Mucosa of descending colon (tissue), 3 donors: ENCODE results near the gene POLRMT. TPM values are rescaled to one million over a fixed set of nuclear protein-coding genes. Genes with fewer than 3 reads are reported as not detected.
A peak's percentile ranks its signal among the peaks of the same experiment; 100 is the strongest.
"Not testable (repeated sequence)": the region's sequence is repeated elsewhere in the genome, so short reads cannot be mapped to it uniquely, and the experiment has no call there.

ENCODE experiments used
- ATAC-seq: fragments of 200-7000 bp; cut with Tn5 transposase; one replicate; pipeline ENCODE4 v1.9.1; 2020; ENCODE audit warnings: mild to moderate bottlenecking, moderate library complexity
- DNase-seq, 3 donors: peaks; one replicate each; pipeline ENCODE4 v3.0.0-alpha.2; 2020
- H3K36me3 ChIP-seq: fragments of 200-600 bp; one replicate; pipeline ENCODE4 v1.8.0; 2021; ENCODE audit warnings: low read depth, mild to moderate bottlenecking
- H3K4me1 ChIP-seq: fragments of 200-600 bp; one replicate; pipeline ENCODE4 v1.8.0; 2021; ENCODE audit warnings: low read depth, mild to moderate bottlenecking
- H3K4me3 ChIP-seq: fragments of 200-600 bp; one replicate; pipeline ENCODE4 v1.8.0; 2021; ENCODE audit warnings: mild to moderate bottlenecking
- H3K9me3 ChIP-seq: fragments of 200-600 bp; one replicate; pipeline ENCODE4 v1.8.0; 2021; ENCODE audit warnings: mild to moderate bottlenecking
- CTCF ChIP-seq: fragments of 200-600 bp; IDR thresholded peaks from one replicate; pipeline ENCODE4 v1.8.0; 2022; ENCODE audit warnings: antibody characterized with exemption, mild to moderate bottlenecking
- intact Hi-C, 2 donors: fragments of 100-400 bp; cut with DNase I in 1 of 2; cut with micrococcal nuclease in 1 of 2; formaldehyde crosslinking; loops; one replicate each; pipeline versions ENCODE4 v1.11.0 to v1.11.1; 2022; cut with DNase I, micrococcal nuclease
- total RNA-seq, 3 donors: library from RNA; stranded (reverse); fragmentation: NEBNext Ultra II Directional in 2 of 3; extraction: Animal tissue kit (Norgen Biotek cat#: 25700) in 2 of 3; gene quantifications; one replicate each; pipeline versions ENCODE4 v1.2.1 to v1.2.4, GENCODE V29; 2021 to 2023
- donor health status: DM: no; HTN: no; CAD: no; lungs with moderate emphysema.
- donor health status: DM: no; HTN: no; CAD: no.
- donor health status: DM: no; HTN: yes; CAD: no.

The POLRMT gene
- total RNA-seq, 3 donors from 2014 or later: 48.3 to 61.1 (median 51.1) TPM

GRCh38 chr19:588093-588740, 45.1 kb downstream of the POLRMT start:
- TF ChIP-seq CTCF: peak; percentile 39
- intact Hi-C loops: loop anchor here in 1 of 2 donors (10.0 kb wide), 1 partner anchor 147 kb away; no protein-coding TSS in a partner anchor

GRCh38 chr19:585551-586110, 47.7 kb downstream of the POLRMT start:
- peaks cover 7% of the 10 kb centered on the region for H3K36me3 ChIP-seq
- DNase-seq: no peak
- peaks cover 11% of the 10 kb centered on the region for H3K4me1 ChIP-seq
- ATAC-seq: no peak
- no peaks in the 10 kb centered on the region for H3K9me3 ChIP-seq
- intact Hi-C loops: loop anchor here in 1 of 2 donors (10.0 kb wide), 1 partner anchor 149 kb away; no protein-coding TSS in a partner anchor
- TF ChIP-seq CTCF: no peak
- no peak overlapping the region for H3K4me3 ChIP-seq

More at GRCh38 chr19:588093-588740, 45.1 kb downstream of the POLRMT start:
- Histone ChIP-seq H3K4me3 (no peak overlapping the region), H3K4me1 (peaks cover 11% of the 10 kb centered on the region), H3K36me3 (no peaks in the 10 kb centered on the region), H3K9me3 (no peaks in the 10 kb centered on the region)
- peak; percentile 71 to 80 (median 73) for DNase-seq
- peak; percentile 68 for ATAC-seq

GRCh38 chr19:585146-585545, 48.2 kb downstream of the POLRMT start:
- not testable (repeated sequence) for DNase-seq, ATAC-seq, H3K4me3 ChIP-seq, H3K9me3 ChIP-seq
- H3K36me3 ChIP-seq: peaks cover 11% of the 10 kb centered on the region
- peaks cover 11% of the 10 kb centered on the region for H3K4me1 ChIP-seq
- intact Hi-C loops: loop anchor here in 1 of 2 donors (10.0 kb wide), 1 partner anchor 150 kb away; no protein-coding TSS in a partner anchor

- ATAC-seq: peak; percentile 69
- DNase-seq: peak in 2 of 3 donors; percentile 46 to 68
- intact Hi-C loops: loop anchor here in 1 of 2 donors (10.0 kb wide), 1 partner anchor 150 kb away; no protein-coding TSS in a partner anchor
- Histone ChIP-seq H3K4me1 (peaks cover 11% of the 10 kb centered on the region), H3K4me3 (no peak overlapping the region), H3K9me3 (no peaks in the 10 kb centered on the region), H3K36me3 (peaks cover 12% of the 10 kb centered on the region)
- TF ChIP-seq CTCF: peak; percentile 77
Observed at GRCh38 chr19:584240-585001, 48.9 kb downstream of the POLRMT start.

GRCh38 chr19:583968-584239, 49.4 kb downstream of the POLRMT start:
- no peak for TF ChIP-seq CTCF
- DNase-seq: no peak
- peak; percentile 7 for ATAC-seq
- Histone ChIP-seq H3K9me3 (no peaks in the 10 kb centered on the region), H3K36me3 (peaks cover 12% of the 10 kb centered on the region), H3K4me3 (no peak overlapping the region), H3K4me1 (peaks cover 6% of the 10 kb centered on the region)
- intact Hi-C loops: loop anchor here in 1 of 2 donors (10.0 kb wide), 1 partner anchor 151 kb away; no protein-coding TSS in a partner anchor
